RWPE2 (cell line): ENCODE data around the gene CKAP5.

Experiments
- ATAC-seq: fragments of 200-7000 bp; cut with Tn5 transposase; 3 replicates; pipeline ENCODE4 v1.9.1; 2021; ENCODE audit warnings: low read depth
- DNase-seq: peaks from one replicate; pipeline ENCODE4 v3.0.0-alpha.2; 2020; ENCODE audit warnings: low spot score
- H3K27ac ChIP-seq: fragments of 450-650 bp; 2 replicates; pipeline ENCODE4 v1.5.1; 2017; ENCODE audit warnings: mild to moderate bottlenecking; ENCODE audit not compliant: poor library complexity, severe bottlenecking
- H3K27me3 ChIP-seq: fragments of 250-450 bp; sonication (Bioruptor Pico); 2 replicates; pipeline ENCODE4 v1.5.1; 2021; ENCODE audit warnings: mild to moderate bottlenecking, moderate library complexity; ENCODE audit not compliant: insufficient read depth, poor library complexity, severe bottlenecking
- H3K36me3 ChIP-seq: fragments of 250-450 bp; sonication (Bioruptor Pico); 2 replicates; pipeline ENCODE4 v1.5.1; 2020; ENCODE audit warnings: low read depth, mild to moderate bottlenecking, moderate library complexity
- H3K4me1 ChIP-seq: fragments of 250-450 bp; sonication (Bioruptor Pico); 2 replicates; pipeline ENCODE4 v1.5.1; 2021; ENCODE audit warnings: mild to moderate bottlenecking, moderate library complexity; ENCODE audit not compliant: insufficient read depth, poor library complexity, severe bottlenecking
- H3K4me3 ChIP-seq: fragments of 250-450 bp; sonication (Bioruptor Pico); 2 replicates; pipeline ENCODE4 v1.5.1; 2021; ENCODE audit warnings: mild to moderate bottlenecking, moderate library complexity; ENCODE audit not compliant: severe bottlenecking
- H3K9me3 ChIP-seq: fragments of 250-450 bp; sonication (Bioruptor Pico); 2 replicates; pipeline ENCODE4 v1.5.1; 2021; ENCODE audit warnings: mild to moderate bottlenecking, moderate library complexity; ENCODE audit not compliant: severe bottlenecking
- TF ChIP-seq, protein P1 (sequence below): fragments of 450-650 bp; IDR thresholded peaks from one replicate; pipeline ENCODE4 v1.5.1; 2017; ENCODE audit warnings: mild to moderate bottlenecking, moderate library complexity; ENCODE audit not compliant: poor library complexity, severe bottlenecking

CKAP5 gene

GRCh38 chr11:46700241-46701077 is 145.6 kb downstream of the CKAP5 start, which contains the start of the genes ARHGAP1 and ZNF408:
Gene ARHGAP1 (minus strand): TSS chr11:46700619. CDS start chr11:46696107, 4,512 bp downstream.
Gene ZNF408 (plus strand): TSS chr11:46701031. CDS start chr11:46701048, 17 bp downstream.
- Histone ChIP-seq H3K27ac (peak within 1 kb of the TSS; percentile 67), H3K4me3 (peak within 1 kb of the TSS; percentile 76), H3K27me3 (no peaks in the 10 kb centered on the region), H3K4me1 (no peaks in the 10 kb centered on the region), H3K9me3 (no peaks in the 10 kb centered on the region), H3K36me3 (peaks cover 37% of the 10 kb centered on the region)
- DNase-seq (peak; percentile 99), ATAC-seq (peak; percentile 94)
- TF ChIP-seq, protein P1, sequence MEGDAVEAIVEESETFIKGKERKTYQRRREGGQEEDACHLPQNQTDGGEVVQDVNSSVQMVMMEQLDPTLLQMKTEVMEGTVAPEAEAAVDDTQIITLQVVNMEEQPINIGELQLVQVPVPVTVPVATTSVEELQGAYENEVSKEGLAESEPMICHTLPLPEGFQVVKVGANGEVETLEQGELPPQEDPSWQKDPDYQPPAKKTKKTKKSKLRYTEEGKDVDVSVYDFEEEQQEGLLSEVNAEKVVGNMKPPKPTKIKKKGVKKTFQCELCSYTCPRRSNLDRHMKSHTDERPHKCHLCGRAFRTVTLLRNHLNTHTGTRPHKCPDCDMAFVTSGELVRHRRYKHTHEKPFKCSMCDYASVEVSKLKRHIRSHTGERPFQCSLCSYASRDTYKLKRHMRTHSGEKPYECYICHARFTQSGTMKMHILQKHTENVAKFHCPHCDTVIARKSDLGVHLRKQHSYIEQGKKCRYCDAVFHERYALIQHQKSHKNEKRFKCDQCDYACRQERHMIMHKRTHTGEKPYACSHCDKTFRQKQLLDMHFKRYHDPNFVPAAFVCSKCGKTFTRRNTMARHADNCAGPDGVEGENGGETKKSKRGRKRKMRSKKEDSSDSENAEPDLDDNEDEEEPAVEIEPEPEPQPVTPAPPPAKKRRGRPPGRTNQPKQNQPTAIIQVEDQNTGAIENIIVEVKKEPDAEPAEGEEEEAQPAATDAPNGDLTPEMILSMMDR: no peak

- TF ChIP-seq, protein P1: no peak
Observed at GRCh38 chr11:46698597-46698996, 147.5 kb downstream of the CKAP5 start.

DNA sequence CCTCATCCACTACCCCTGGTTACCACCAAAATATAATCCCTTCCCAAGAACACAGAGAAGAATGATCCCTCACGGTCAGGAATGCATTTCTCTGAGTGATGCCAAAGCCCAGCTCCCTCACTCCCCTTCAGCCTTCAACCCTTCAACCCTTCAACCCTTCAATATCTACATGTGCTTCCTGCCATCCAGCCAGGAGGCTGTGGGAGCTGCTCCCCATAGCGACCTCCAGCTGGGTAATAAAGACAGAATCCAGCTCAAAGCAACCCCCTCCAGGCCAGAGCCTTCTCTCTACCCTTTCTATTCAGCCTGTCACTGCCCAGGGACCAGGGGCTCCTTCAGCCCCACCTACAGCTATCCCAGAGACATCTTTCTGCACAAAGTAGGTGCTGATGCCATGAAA is 148.4 kb downstream of the CKAP5 start:
- ATAC-seq: no peak
- H3K27ac ChIP-seq: no peak overlapping the region
- H3K4me1 ChIP-seq: no peaks in the 10 kb centered on the region
- H3K9me3 ChIP-seq: no peaks in the 10 kb centered on the region
- peaks cover 38% of the 10 kb centered on the region for H3K36me3 ChIP-seq
- TF ChIP-seq, protein P1: no peak
- DNase-seq: no peak
- no peaks in the 10 kb centered on the region for H3K27me3 ChIP-seq
- H3K4me3 ChIP-seq: no peak overlapping the region

More at GRCh38 chr11:46698597-46698996, 147.5 kb downstream of the CKAP5 start:
- H3K27me3 ChIP-seq: no peaks in the 10 kb centered on the region
- no peak overlapping the region for H3K27ac ChIP-seq
- H3K9me3 ChIP-seq: no peaks in the 10 kb centered on the region
- ATAC-seq (no peak), DNase-seq (no peak)
- H3K4me1 ChIP-seq: no peaks in the 10 kb centered on the region
- no peak overlapping the region for H3K4me3 ChIP-seq
- peaks cover 46% of the 10 kb centered on the region for H3K36me3 ChIP-seq

DNA sequence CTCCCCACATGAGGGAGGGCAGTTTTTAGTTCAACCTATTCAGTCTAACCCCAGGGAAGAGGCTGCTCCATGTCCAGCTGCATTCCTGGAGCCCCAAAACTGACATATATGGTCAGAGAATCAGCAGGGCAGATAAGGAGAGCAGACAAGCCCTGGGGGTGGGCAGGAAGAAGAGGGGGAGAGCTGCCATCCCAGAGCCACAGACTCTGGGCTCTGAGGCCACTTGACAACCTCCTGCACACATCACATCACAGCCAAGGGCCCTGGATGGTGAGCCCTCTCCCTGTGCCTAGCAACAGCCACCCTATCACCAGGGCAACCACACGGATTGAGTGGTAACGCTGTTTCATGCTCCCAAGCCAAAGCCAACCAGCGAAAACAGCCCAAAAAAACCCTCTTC is 148.8 kb downstream of the CKAP5 start:
- TF ChIP-seq, protein P1: no peak

GRCh38 chr11:46696212-46696558 is 149.9 kb downstream of the CKAP5 start:
- H3K9me3 ChIP-seq: no peaks in the 10 kb centered on the region
- no peak for DNase-seq
- TF ChIP-seq, protein P1: no peak
- H3K27me3 ChIP-seq: no peaks in the 10 kb centered on the region
- no peak overlapping the region for H3K4me3 ChIP-seq
- H3K36me3 ChIP-seq: peaks cover 23% of the 10 kb centered on the region
- no peaks in the 10 kb centered on the region for H3K4me1 ChIP-seq
- no peak overlapping the region for H3K27ac ChIP-seq
- no peak for ATAC-seq

More for the DNA sequence above, 148.8 kb downstream of the CKAP5 start:
- Histone ChIP-seq H3K4me3 (no peak overlapping the region), H3K9me3 (no peaks in the 10 kb centered on the region), H3K36me3 (peaks cover 34% of the 10 kb centered on the region), H3K27ac (no peak overlapping the region), H3K27me3 (no peaks in the 10 kb centered on the region), H3K4me1 (no peaks in the 10 kb centered on the region)
- ATAC-seq (no peak), DNase-seq (no peak)
